A673 (cell line): Measurements from ENCODE around the gene ZNF778.

Experiments
- EZH2 ChIP-seq: fragments of 200-600 bp; sonication (generic); IDR thresholded peaks from 2 replicates; pipeline ENCODE4 v1.6.1; 2017; ENCODE audit warnings: borderline replicate concordance, low read depth, mild to moderate bottlenecking, mixed read lengths, antibody characterized with exemption, low read length; ENCODE audit not compliant: poor library complexity, severe bottlenecking
- TF ChIP-seq, protein P1 (sequence below): fragments of 300-800, 200-600 bp; sonication (generic); conservative IDR thresholded peaks from 2 replicates; pipeline ENCODE4 v1.5.1; 2017; ENCODE audit warnings: low read depth, mild to moderate bottlenecking, antibody characterized with exemption, low read length, moderate library complexity, mixed read lengths

DNA sequence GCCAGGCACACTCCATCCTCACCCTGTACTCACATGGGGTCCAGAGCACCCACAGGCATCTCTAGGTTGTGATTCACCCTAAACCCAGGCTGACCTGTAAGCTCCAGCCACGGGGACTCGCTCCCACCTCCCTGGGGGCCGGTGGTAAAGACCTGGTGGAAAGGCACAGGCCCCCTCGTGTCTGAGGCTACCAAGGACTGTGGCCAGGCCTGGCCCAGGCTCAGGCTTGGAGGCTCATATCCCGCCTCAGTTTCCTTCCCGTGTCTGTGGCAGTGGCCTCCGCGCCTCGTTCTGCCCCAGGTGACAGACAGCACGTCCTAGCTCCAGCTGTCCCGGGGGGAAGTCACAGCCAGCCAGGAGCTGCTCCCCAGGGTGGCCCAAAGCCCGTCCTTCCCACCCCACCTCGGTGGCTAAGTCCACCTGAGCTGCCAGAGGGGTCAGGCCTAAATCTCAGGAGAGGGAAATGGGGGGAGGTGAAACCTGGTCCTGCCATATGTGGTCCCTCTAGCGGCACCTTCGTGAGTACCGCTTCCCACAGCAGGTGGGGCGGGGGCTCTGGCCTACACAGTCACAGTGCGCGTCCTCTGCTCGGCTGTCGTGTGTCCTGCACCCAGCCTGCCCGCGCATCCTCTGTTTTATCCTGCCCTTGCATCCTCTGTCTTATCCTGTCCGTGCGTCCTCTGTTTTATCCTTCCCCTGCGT lies 33.4 kb upstream of the ZNF778 start:
- TF ChIP-seq, protein P1, sequence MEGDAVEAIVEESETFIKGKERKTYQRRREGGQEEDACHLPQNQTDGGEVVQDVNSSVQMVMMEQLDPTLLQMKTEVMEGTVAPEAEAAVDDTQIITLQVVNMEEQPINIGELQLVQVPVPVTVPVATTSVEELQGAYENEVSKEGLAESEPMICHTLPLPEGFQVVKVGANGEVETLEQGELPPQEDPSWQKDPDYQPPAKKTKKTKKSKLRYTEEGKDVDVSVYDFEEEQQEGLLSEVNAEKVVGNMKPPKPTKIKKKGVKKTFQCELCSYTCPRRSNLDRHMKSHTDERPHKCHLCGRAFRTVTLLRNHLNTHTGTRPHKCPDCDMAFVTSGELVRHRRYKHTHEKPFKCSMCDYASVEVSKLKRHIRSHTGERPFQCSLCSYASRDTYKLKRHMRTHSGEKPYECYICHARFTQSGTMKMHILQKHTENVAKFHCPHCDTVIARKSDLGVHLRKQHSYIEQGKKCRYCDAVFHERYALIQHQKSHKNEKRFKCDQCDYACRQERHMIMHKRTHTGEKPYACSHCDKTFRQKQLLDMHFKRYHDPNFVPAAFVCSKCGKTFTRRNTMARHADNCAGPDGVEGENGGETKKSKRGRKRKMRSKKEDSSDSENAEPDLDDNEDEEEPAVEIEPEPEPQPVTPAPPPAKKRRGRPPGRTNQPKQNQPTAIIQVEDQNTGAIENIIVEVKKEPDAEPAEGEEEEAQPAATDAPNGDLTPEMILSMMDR, result no peak
- TF ChIP-seq EZH2, result no peak
